GM12892 (cell line): Measurements from ENCODE around the gene BBIP1.

Experiments
- POLR2A ChIP-seq: IDR thresholded peaks from 2 replicates; pipeline ENCODE4 v1.6.1; 2011; ENCODE audit warnings: low read depth, low read length, control low read depth
- POLR2AphosphoS5 ChIP-seq: IDR thresholded peaks from 2 replicates; pipeline ENCODE4 v1.6.1; 2011; ENCODE audit warnings: low read depth, low read length, control low read depth
- TAF1 ChIP-seq: IDR thresholded peaks from 2 replicates; pipeline ENCODE4 v1.6.1; 2011; ENCODE audit warnings: low read depth, mild to moderate bottlenecking, control low read depth, low read length, borderline replicate concordance

DNA sequence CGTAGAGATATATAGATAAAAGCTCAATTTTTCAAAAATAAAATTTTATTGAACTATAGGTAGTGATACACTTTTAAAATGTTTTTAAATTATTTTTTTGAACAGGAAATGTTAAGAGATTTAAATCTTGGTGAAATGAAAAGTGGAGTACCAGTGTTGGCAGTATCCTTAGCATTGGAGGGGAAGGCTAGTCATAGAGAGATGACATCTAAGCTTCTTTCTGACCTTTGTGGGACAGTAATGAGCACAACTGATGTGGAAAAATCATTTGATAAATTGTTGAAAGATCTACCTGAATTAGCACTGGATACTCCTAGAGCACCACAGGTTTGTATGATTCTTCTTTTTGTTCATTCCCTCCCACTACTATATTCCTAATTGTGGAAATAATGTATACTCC lies 31.4 kb downstream of the BBIP1 start:
- TF ChIP-seq POLR2AphosphoS5 = no peak
- TF ChIP-seq POLR2A = no peak
- TF ChIP-seq TAF1 = no peak
